ENCODE measurements around the gene PGA4. TPM values are rescaled to one million over a fixed set of nuclear protein-coding genes. Genes with fewer than 3 reads are reported as not detected.
"Not testable (repeated sequence)": the region's sequence is repeated elsewhere in the genome, so short reads cannot be mapped to it uniquely, and the experiment has no call there.

PGA4 gene
- total and polyA plus RNA-seq, 9 donors = 0.66 to 4.4 (median 1.7) TPM

DNA sequence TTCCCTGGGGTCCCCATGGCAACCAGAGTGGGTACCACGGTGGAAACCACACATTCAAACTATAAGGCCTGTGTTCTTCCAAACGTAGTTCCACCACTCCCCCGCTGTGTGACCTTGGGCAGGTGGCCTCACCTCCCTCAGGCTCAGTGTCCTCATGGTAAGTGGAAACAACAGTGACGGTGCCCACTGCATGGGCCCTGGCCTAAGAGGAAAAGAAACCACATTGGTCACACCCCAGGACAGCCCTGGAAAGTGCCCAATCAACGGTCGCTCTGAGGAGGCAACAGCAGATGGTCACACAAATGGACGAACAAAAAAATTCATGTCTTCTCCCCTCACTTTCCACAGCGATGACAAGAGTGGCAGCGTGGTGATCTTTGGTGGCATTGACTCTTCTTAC is 25.9 kb downstream of the PGA4 start:
- not testable (repeated sequence) for H3K4me1 ChIP-seq (ENCODE audit: control insufficient read depth, insufficient read depth, low read length); H3K4me3 ChIP-seq (ENCODE audit: low read length); H3K36me3 ChIP-seq (ENCODE audit: control insufficient read depth, insufficient read depth, low read length); DNase-seq; H3K27ac ChIP-seq (ENCODE audit: low read length); H3K9me3 ChIP-seq (replicated peaks; ENCODE audit: control insufficient read depth, low read depth, low read length); H3K27me3 ChIP-seq (ENCODE audit: control insufficient read depth, insufficient read depth, low read length)
- 82% methylated on average over 3 of the region's 9 CpGs for WGBS (ENCODE audit: insufficient coverage)

DNA sequence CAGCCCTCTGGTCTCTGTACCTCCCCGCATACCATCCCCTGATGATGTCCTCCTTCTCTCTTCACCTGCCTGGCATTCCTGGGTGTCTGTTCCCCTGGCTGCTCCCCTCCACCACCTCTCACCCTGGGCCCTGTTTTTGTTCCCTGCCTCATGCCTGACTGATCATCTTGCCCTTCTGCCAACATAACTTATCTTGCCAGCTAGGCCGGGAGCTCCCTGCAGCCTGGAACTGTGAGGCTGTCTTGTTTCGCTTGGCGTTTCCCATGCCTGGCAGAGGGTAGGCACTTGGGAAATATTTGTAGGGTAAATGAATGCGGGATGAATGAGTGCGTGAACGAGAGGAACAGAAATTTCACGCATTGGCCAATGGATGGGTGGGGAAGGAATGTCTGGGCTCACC is 27.1 kb downstream of the PGA4 start:
- H3K27ac ChIP-seq (ENCODE audit: low read length); H3K36me3 ChIP-seq (ENCODE audit: control insufficient read depth, insufficient read depth, low read length); H3K4me1 ChIP-seq (ENCODE audit: control insufficient read depth, insufficient read depth, low read length); H3K9me3 ChIP-seq (replicated peaks; ENCODE audit: control insufficient read depth, low read depth, low read length); H3K27me3 ChIP-seq (ENCODE audit: control insufficient read depth, insufficient read depth, low read length); H3K4me3 ChIP-seq (ENCODE audit: low read length); DNase-seq: not testable (repeated sequence)
- 80% methylated on average over 6 of the region's 8 CpGs for WGBS (ENCODE audit: insufficient coverage)

DNA sequence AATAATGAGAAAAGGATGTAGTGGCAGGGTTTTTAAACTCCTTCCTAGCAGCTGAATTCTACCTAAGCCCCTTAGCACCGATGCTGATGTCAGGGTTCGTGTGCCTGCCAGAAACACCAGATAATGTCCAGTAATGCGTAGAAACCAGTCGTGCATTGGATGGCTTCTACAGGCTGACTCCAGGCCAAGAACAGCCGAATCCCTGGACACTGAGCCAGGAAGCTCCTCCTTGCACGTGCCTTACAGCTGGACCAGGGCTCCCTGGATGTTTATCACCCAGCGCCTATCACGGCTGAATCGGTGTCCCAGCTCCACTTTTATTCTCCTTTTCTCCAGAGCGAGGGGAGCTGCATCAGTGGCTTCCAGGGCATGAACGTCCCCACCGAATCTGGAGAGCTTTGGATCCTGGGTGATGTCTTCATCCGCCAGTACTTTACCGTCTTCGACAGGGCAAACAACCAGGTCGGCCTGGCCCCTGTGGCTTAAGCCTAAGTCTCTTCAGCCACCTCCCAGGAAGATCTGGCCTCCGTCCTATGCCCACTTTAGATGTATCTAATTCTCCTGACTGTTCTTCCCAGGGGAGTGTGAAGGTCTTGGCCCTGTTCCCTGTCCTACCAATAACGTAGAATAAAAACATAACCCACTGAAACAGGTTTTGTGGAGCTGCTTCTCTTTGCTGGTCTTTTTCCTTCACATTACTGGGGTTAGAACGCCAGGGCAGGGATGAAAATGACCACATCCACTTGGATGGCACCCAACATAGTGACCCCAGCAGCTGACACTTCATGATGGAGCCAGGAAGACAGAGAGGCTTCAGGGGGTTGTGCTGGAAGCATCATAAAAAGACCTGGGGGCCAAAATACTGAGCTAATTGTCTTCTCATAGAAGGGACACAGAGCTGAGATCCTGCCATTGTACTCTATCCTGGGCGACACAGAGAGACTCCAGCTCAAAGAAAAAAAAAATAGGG is 28.9 kb downstream of the PGA4 start:
- H3K36me3 ChIP-seq (ENCODE audit: control insufficient read depth, insufficient read depth, low read length); H3K9me3 ChIP-seq (replicated peaks; ENCODE audit: control insufficient read depth, low read depth, low read length); H3K4me1 ChIP-seq (ENCODE audit: control insufficient read depth, insufficient read depth, low read length); H3K4me3 ChIP-seq (ENCODE audit: low read length); H3K27me3 ChIP-seq (ENCODE audit: control insufficient read depth, insufficient read depth, low read length); H3K27ac ChIP-seq (ENCODE audit: low read length): not testable (repeated sequence)
- 24% methylated on average over 12 of the region's 20 CpGs for WGBS (ENCODE audit: insufficient coverage)
- DNase-seq = peak; percentile 92

DNA sequence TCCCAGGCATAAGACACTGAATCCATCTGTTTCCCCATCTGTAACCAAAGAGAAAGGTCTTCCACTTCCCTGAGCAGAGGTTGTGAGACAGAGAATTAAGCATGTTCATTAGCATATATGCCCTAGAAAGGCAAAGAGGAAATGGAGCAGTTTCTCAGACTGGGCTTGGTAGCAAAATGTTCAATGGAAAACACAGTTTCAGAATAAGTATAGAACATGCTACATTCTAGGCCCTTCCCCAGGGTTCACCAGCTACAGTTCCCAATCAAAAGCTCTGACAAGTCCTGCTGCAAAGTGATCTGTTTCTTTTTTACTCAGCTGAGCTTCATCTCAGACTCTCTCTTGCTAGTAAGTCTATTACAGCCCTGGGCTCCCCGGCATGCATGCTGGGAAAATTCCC is 30.2 kb downstream of the PGA4 start:
- DNase-seq; H3K27ac ChIP-seq (ENCODE audit: low read length); H3K4me3 ChIP-seq (ENCODE audit: low read length); H3K36me3 ChIP-seq (ENCODE audit: control insufficient read depth, insufficient read depth, low read length); H3K4me1 ChIP-seq (ENCODE audit: control insufficient read depth, insufficient read depth, low read length); H3K27me3 ChIP-seq (ENCODE audit: control insufficient read depth, insufficient read depth, low read length); H3K9me3 ChIP-seq (replicated peaks; ENCODE audit: control insufficient read depth, low read depth, low read length): not testable (repeated sequence)
- WGBS (ENCODE audit: insufficient coverage) = no CpG with 5 or more reads among the region's 1 CpG

DNA sequence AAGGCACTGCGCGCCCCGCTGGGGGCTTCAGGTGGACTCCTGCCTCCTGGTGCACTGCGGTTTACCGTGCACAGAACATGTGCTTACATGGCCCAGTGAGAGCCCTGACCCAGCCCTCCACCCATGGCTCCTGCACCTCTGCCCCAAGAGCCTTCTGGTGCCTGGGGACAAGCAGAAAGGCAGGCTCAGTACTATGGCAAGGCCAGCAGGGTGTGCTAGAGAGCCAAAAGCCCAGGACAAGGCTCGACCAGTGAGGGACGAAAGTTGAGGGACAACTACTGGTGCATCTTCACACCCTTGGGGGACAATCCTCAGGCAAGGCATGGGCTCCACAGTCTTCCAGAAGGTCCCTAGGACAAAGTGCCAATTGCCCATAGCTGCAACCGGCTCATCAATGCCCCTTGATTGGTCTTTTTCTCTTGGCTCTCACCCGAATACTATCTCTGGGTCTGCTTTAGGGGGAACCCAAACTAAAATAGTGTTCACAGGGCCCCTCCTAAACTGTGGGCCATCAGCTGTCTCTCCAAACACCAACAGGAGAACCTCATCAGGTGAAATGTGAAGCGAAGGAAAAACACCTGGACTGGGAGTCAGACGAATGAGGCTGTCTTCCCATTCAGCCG is 32.4 kb downstream of the PGA4 start:
- 56% methylated on average over 9 of the region's 12 CpGs for WGBS (ENCODE audit: insufficient coverage)
- DNase-seq = peak; percentile 35

DNA sequence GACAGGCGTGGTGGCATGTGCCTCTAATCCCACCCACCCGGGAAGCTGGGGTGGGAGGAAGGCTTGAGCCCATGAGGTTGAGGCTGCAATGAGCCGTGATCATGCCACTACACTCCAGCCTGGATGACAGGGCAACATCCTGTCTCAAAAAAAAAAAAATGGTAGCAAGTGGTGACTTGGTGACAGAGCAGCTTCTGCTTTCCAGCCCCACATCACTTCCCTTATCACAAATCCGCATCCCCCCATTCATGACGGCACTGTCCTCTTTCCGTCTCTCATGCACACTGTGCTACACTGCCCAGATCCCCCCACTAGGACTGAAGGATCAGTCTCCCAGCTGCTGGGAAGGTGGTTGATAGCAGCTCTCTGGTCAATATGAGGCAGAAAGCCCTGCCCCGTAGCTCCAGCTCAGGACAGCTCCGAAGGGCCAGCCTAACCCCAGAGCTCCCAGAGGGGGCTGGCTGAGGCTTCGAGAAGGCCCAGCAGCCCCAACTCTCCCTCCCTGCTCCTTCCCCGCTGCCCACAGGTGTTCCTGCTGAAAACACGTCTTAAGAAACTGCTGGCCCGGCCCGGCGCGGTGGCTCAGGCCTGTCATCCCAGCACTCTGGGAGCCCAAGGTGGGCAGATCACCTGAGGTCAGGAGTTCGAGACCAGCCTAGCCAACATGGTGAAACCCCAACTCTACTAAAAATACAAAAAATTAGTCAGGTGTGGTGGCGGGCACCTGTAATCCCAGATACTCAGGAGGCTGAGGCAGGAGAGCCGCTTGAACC is 34.7 kb downstream of the PGA4 start:
- Histone ChIP-seq H3K9me3 (replicated peaks; ENCODE audit: control insufficient read depth, low read depth, low read length) (no peaks in the 10 kb centered on the region), H3K27me3 (ENCODE audit: control insufficient read depth, insufficient read depth, low read length) (no peaks in the 10 kb centered on the region), H3K36me3 (ENCODE audit: control insufficient read depth, insufficient read depth, low read length) (peaks cover 6% of the 10 kb centered on the region), H3K4me3 (ENCODE audit: low read length) (no peak overlapping the region), H3K4me1 (ENCODE audit: control insufficient read depth, insufficient read depth, low read length) (no peaks in the 10 kb centered on the region), H3K27ac (ENCODE audit: low read length) (no peak overlapping the region)
- DNase-seq = no peak
- WGBS (ENCODE audit: insufficient coverage) = 88% methylated on average over 10 of the region's 18 CpGs

More for the DNA sequence above, 32.4 kb downstream of the PGA4 start:
- Histone ChIP-seq H3K27ac (ENCODE audit: low read length) (no peak overlapping the region), H3K4me1 (ENCODE audit: control insufficient read depth, insufficient read depth, low read length) (peaks cover 4% of the 10 kb centered on the region), H3K36me3 (ENCODE audit: control insufficient read depth, insufficient read depth, low read length) (peaks cover 6% of the 10 kb centered on the region), H3K9me3 (replicated peaks; ENCODE audit: control insufficient read depth, low read depth, low read length) (no peaks in the 10 kb centered on the region), H3K4me3 (ENCODE audit: low read length) (no peak overlapping the region), H3K27me3 (ENCODE audit: control insufficient read depth, insufficient read depth, low read length) (no peaks in the 10 kb centered on the region)

DNA sequence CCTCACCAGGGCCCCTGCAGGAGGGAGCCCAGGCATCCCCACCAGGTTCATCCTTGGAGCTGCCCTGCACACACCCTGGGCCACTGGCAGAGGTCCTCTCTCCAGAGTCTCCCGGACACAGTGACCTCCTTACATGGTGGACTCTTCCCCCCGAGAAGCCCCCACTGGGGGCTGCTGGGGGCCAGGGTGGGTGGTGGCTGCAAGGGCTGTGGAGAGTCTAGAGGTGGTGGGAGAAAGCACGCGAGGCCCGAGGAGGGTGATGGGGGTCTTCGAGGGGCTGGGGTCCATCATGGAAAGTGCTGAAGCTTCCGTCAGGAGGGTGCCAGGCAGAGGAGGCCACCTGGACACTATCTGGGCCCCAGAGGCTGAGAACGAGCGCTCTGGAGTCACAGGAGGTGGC is 36.4 kb downstream of the PGA4 start:
- no peak for DNase-seq
- 91% methylated on average over 8 of the region's 9 CpGs for WGBS (ENCODE audit: insufficient coverage)
- Histone ChIP-seq H3K27me3 (ENCODE audit: control insufficient read depth, insufficient read depth, low read length) (no peaks in the 10 kb centered on the region), H3K27ac (ENCODE audit: low read length) (no peak overlapping the region), H3K9me3 (replicated peaks; ENCODE audit: control insufficient read depth, low read depth, low read length) (no peaks in the 10 kb centered on the region), H3K4me3 (ENCODE audit: low read length) (no peak overlapping the region), H3K4me1 (ENCODE audit: control insufficient read depth, insufficient read depth, low read length) (no peaks in the 10 kb centered on the region), H3K36me3 (ENCODE audit: control insufficient read depth, insufficient read depth, low read length) (peaks cover 6% of the 10 kb centered on the region)

DNA sequence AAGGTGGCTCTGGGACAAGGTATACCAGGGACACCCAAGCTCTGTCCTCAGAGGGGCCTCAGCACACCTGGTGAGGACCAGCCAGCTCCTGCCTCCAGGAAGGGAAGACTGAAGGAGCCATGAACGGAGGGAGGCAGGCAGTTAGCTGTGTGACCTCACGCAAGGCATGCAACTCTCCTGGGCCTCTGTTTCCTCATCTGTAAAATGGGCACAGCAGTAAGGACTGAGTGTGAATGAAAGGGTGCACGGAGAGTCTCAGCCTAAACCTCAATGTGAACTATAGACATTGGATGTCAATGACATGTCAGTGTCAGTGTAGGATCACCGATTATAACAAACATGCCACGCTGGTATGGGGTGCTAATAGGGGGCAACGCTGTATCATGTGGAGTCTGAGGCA is 37.2 kb downstream of the PGA4 start:
- Histone ChIP-seq H3K27me3 (ENCODE audit: control insufficient read depth, insufficient read depth, low read length) (no peaks in the 10 kb centered on the region), H3K27ac (ENCODE audit: low read length) (no peak overlapping the region), H3K9me3 (replicated peaks; ENCODE audit: control insufficient read depth, low read depth, low read length) (no peaks in the 10 kb centered on the region), H3K36me3 (ENCODE audit: control insufficient read depth, insufficient read depth, low read length) (peaks cover 6% of the 10 kb centered on the region), H3K4me1 (ENCODE audit: control insufficient read depth, insufficient read depth, low read length) (no peaks in the 10 kb centered on the region), H3K4me3 (ENCODE audit: low read length) (no peak overlapping the region)
- WGBS (ENCODE audit: insufficient coverage) = 91% methylated on average over 4 of the region's 6 CpGs
- no peak for DNase-seq

DNA sequence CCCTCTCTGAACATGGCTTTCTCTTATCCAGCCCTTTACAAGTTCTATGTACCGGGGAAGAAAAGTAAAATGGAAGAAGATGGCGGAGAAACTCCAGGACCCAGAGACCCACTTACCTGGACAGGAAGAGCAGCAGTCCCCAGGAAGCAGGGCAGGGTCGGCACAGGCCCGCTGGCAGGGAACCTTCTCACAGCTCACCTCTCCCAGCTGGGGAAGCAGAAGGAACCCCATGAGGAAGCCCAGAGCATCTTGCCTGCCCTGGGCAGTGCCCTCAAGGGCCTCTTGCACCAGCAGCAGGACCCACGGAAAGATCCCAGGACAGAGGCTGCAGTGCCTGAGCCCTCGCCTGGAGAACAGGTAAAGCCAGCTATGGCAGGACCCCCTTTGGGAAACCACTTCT is 42.2 kb downstream of the PGA4 start:
- Histone ChIP-seq H3K27ac (ENCODE audit: low read length) (no peak overlapping the region), H3K27me3 (ENCODE audit: control insufficient read depth, insufficient read depth, low read length) (no peaks in the 10 kb centered on the region), H3K4me3 (ENCODE audit: low read length) (no peak overlapping the region), H3K9me3 (replicated peaks; ENCODE audit: control insufficient read depth, low read depth, low read length) (no peaks in the 10 kb centered on the region), H3K4me1 (ENCODE audit: control insufficient read depth, insufficient read depth, low read length) (no peaks in the 10 kb centered on the region), H3K36me3 (ENCODE audit: control insufficient read depth, insufficient read depth, low read length) (peaks cover 11% of the 10 kb centered on the region)
- 80% methylated on average over 5 of the region's 6 CpGs for WGBS (ENCODE audit: insufficient coverage)
- no peak for DNase-seq

DNA sequence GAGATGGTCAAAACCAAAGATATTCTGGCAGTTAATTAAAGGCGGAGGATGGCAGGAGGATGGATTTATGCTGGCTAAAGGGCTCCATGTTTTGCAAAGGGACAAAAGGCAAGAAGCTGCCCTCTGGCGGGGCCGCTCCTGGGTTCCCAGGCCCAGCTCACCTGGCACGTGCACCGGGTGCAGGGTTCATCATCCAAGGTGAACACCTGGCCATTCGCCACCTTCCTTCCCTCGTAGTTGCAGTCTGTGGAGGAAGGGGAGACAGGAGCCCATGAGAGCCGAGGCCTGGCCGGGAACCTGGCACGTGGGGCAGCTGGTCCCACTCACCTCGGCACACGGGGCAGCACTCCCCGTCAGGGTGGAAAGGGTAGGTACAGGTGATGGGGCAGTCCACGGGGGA is 42.6 kb downstream of the PGA4 start:
- Histone ChIP-seq H3K4me1 (ENCODE audit: control insufficient read depth, insufficient read depth, low read length) (no peaks in the 10 kb centered on the region), H3K4me3 (ENCODE audit: low read length) (no peak overlapping the region), H3K36me3 (ENCODE audit: control insufficient read depth, insufficient read depth, low read length) (peaks cover 11% of the 10 kb centered on the region), H3K27me3 (ENCODE audit: control insufficient read depth, insufficient read depth, low read length) (no peaks in the 10 kb centered on the region), H3K9me3 (replicated peaks; ENCODE audit: control insufficient read depth, low read depth, low read length) (no peaks in the 10 kb centered on the region), H3K27ac (ENCODE audit: low read length) (no peak overlapping the region)
- no peak for DNase-seq
- 93% methylated on average over 12 of the region's 14 CpGs for WGBS (ENCODE audit: insufficient coverage)
